Measurements from ENCODE around the gene NKIRAS1.

DNA sequence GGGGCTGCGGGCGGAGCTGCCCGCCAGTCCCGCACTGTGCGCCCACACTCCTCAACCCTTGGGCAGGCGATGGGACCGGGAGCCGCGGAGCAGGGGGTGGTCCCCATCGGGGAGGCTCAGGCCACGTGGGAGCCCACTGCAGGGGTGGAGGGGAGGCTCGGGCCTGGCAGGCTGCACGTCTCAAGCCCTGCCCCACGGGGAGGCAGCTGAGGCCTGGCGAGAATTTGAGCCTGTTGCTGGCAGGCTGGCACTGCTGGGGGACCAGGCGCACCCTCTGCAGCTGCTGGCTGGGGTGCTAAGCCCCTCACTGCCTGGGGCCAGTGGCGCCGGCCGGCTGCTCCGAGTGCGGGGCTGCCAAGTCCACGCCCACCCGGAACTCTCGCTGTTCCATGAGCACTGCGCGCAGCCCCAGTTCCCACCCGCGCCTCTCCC lies 34.3 kb downstream of the NKIRAS1 start:
- TF ChIP-seq, protein P1, sequence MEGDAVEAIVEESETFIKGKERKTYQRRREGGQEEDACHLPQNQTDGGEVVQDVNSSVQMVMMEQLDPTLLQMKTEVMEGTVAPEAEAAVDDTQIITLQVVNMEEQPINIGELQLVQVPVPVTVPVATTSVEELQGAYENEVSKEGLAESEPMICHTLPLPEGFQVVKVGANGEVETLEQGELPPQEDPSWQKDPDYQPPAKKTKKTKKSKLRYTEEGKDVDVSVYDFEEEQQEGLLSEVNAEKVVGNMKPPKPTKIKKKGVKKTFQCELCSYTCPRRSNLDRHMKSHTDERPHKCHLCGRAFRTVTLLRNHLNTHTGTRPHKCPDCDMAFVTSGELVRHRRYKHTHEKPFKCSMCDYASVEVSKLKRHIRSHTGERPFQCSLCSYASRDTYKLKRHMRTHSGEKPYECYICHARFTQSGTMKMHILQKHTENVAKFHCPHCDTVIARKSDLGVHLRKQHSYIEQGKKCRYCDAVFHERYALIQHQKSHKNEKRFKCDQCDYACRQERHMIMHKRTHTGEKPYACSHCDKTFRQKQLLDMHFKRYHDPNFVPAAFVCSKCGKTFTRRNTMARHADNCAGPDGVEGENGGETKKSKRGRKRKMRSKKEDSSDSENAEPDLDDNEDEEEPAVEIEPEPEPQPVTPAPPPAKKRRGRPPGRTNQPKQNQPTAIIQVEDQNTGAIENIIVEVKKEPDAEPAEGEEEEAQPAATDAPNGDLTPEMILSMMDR (IDR thresholded peaks at IDR 0.05), result no peak
- TF ChIP-seq EZH2 (IDR thresholded peaks at IDR 0.05; ENCODE audit: borderline replicate concordance, insufficient read depth, low read depth, low read length, poor library complexity, severe bottlenecking), result no peak

Data from B cell (primary cell).